GM12878 (cell line): ENCODE data around the gene ZCCHC2. TPM values are rescaled to one million over a fixed set of nuclear protein-coding genes. Genes with fewer than 3 reads are reported as not detected.

ENCODE experiments used
- ATAC-seq: fragments of 200-7000 bp; cut with Tn5 transposase; 3 replicates; pipeline ENCODE4 v1.9.1; 2020; ENCODE audit warnings: mild to moderate bottlenecking, moderate library complexity
- BruUV-seq: library from RNA; stranded (reverse); fragments of 400-500 nt; replicated peaks from 2 replicates; lab custom pipeline; 2021; lab: Mats Ljungman, UMichigan
- CTCF ChIA-PET: fragments of 300-600 bp; sonication (Branson Sonifier 250); formaldehyde crosslinking; extraction: SDS; loops from one replicate; lab custom pipeline; 2021; ENCODE audit warnings: inconsistent platforms; lab: Yijun Ruan, JAX
- POLR2A ChIA-PET: fragments of 350-600 bp; formaldehyde crosslinking; extraction: SDS; loops from one replicate; lab custom pipeline; 2021; ENCODE audit warnings: inconsistent platforms; lab: Charles Lee
- RAD21 ChIA-PET: fragments of 300-600 bp; sonication (Branson Sonifier 250); formaldehyde crosslinking; loops from one replicate; lab custom pipeline; 2023; ENCODE audit warnings: antibody characterized with exemption; ENCODE audit not compliant: unreplicated experiment; lab: Charles Lee
- SMC1A ChIA-PET: fragments of 300-600 bp; sonication (Branson Sonifier 250); formaldehyde crosslinking; loops from one replicate; lab custom pipeline; 2023; ENCODE audit not compliant: unreplicated experiment, uncharacterized antibody; lab: Charles Lee
- DNase-seq: peaks from one replicate; pipeline ENCODE4 v3.0.0-alpha.2; 2011; ENCODE audit warnings: low read depth, low spot score
- FAIRE-seq: peaks from 3 replicates; lab custom pipeline; 2011; peaks lifted over from hg19 to GRCh38; lab: Jason Lieb, UNC
- H2AFZ ChIP-seq: 2 replicates; pipeline ENCODE4 v1.6.0; 2011; ENCODE audit warnings: low read depth, low read length, control low read depth; ENCODE audit not compliant: control insufficient read depth
- H3K27ac ChIP-seq: 2 replicates; pipeline ENCODE4 v1.5.1; 2011; ENCODE audit warnings: control low read depth; ENCODE audit not compliant: control insufficient read depth, insufficient read depth
- H3K27me3 ChIP-seq, 2 experiments: replicated peaks in 1 of 2; 2 replicates each; pipeline versions ENCODE4 v1.6.0 to v1.6.1; 2011; ENCODE audit warnings: low read length in 1 of 2; ENCODE audit not compliant: control insufficient read depth in 2 of 2, insufficient read depth in 2 of 2
- H3K36me3 ChIP-seq, 2 experiments: 2 replicates each; pipeline ENCODE4 v1.5.1; 2011; ENCODE audit warnings: low read length in 1 of 2; ENCODE audit not compliant: control insufficient read depth in 2 of 2, insufficient read depth in 2 of 2
- H3K4me1 ChIP-seq: 2 replicates; pipeline ENCODE4 v1.6.1; 2011; ENCODE audit warnings: mild to moderate bottlenecking, low read length, moderate library complexity, mixed read lengths; ENCODE audit not compliant: control insufficient read depth, insufficient read depth
- H3K4me2 ChIP-seq: 2 replicates; pipeline ENCODE4 v1.6.0; 2011; ENCODE audit warnings: control low read depth; ENCODE audit not compliant: control insufficient read depth, insufficient read depth
- H3K4me3 ChIP-seq: fragments of 200-600 bp; sonication (generic); 2 replicates; pipeline ENCODE4 v1.5.1; 2016
- H3K79me2 ChIP-seq: 2 replicates; pipeline ENCODE4 v1.6.0; 2011; ENCODE audit warnings: low read length; ENCODE audit not compliant: control insufficient read depth, insufficient read depth
- H3K9ac ChIP-seq: 2 replicates; pipeline ENCODE4 v1.8.0; 2011; ENCODE audit warnings: low read length, control low read depth, mixed read lengths; ENCODE audit not compliant: control insufficient read depth, insufficient read depth
- H3K9me3 ChIP-seq: replicated peaks from 3 replicates; pipeline ENCODE4 v1.5.1; 2011; ENCODE audit warnings: mild to moderate bottlenecking, low read length; ENCODE audit not compliant: control insufficient read depth, insufficient read depth
- H4K20me1 ChIP-seq: 2 replicates; pipeline ENCODE4 v1.6.0; 2011; ENCODE audit not compliant: control insufficient read depth, insufficient read depth
- DPF2 ChIP-seq: fragments of 450-650 bp; IDR thresholded peaks from 2 replicates; pipeline ENCODE4 v1.6.1; 2017; ENCODE audit warnings: mild to moderate bottlenecking
- EED ChIP-seq: sonication (generic); IDR thresholded peaks from 2 replicates; pipeline ENCODE4 v1.6.1; 2016; ENCODE audit warnings: antibody characterized with exemption, low read depth
- GATAD2B ChIP-seq: fragments of 450-650 bp; conservative IDR thresholded peaks from 2 replicates; pipeline ENCODE4 v1.6.1; 2017; ENCODE audit warnings: low read depth, mild to moderate bottlenecking, moderate library complexity
- HCFC1 ChIP-seq: fragments of 150-350 bp; IDR thresholded peaks from 2 replicates; pipeline ENCODE4 v1.6.1; 2014; ENCODE audit warnings: low read length
- HDAC6 ChIP-seq: fragments of 200-600 bp; sonication (generic); IDR thresholded peaks from one replicate; pipeline ENCODE4 v1.8.0; 2017; ENCODE audit warnings: antibody characterized with exemption; ENCODE audit not compliant: unreplicated experiment
- HDGF ChIP-seq: fragments of 450-650 bp; IDR thresholded peaks from 2 replicates; pipeline ENCODE4 v1.6.1; 2016; ENCODE audit warnings: antibody characterized with exemption
- IRF4 ChIP-seq: IDR thresholded peaks from 2 replicates; pipeline ENCODE4 v1.6.1; 2011; ENCODE audit warnings: low read depth, low read length
- KAT2A ChIP-seq: conservative IDR thresholded peaks from 2 replicates; pipeline ENCODE4 v1.6.1; 2011; ENCODE audit warnings: low read depth, low read length; ENCODE audit not compliant: control insufficient read depth
- MTA2 ChIP-seq: fragments of 450-650 bp; IDR thresholded peaks from 2 replicates; pipeline ENCODE4 v1.6.1; 2016; ENCODE audit warnings: low read depth, mild to moderate bottlenecking, moderate library complexity
- NFXL1 ChIP-seq: fragments of 450-650 bp; IDR thresholded peaks from 2 replicates; pipeline ENCODE4 v1.6.1; 2017; ENCODE audit warnings: antibody characterized with exemption, mild to moderate bottlenecking, borderline replicate concordance
- PAX8 ChIP-seq: fragments of 450-650 bp; IDR thresholded peaks from 2 replicates; pipeline ENCODE4 v1.6.1; 2017; ENCODE audit warnings: mild to moderate bottlenecking, moderate library complexity
- RCOR1 ChIP-seq: conservative IDR thresholded peaks from 2 replicates; pipeline ENCODE4 v1.6.1; 2012; ENCODE audit warnings: low read depth, low read length, improper control_type of control experiment
- RELA ChIP-seq: fragments of 450-650 bp; IDR thresholded peaks from 2 replicates; pipeline ENCODE4 v1.8.0; 2014; ENCODE audit warnings: borderline replicate concordance; ENCODE audit not compliant: partially characterized antibody
- SIN3A ChIP-seq: IDR thresholded peaks from 2 replicates; pipeline ENCODE4 v1.6.1; 2012; ENCODE audit warnings: low read depth, low read length, improper control_type of control experiment
- SIX5 ChIP-seq: IDR thresholded peaks from 2 replicates; pipeline ENCODE4 v1.6.1; 2011; ENCODE audit warnings: mild to moderate bottlenecking, low read depth, low read length, moderate library complexity; ENCODE audit not compliant: severe bottlenecking
- SMC3 ChIP-seq: IDR thresholded peaks from 2 replicates; pipeline ENCODE4 v1.6.1; 2011; ENCODE audit warnings: low read length, improper control_type of control experiment, borderline replicate concordance
- SREBF1 ChIP-seq: IDR thresholded peaks from 2 replicates; pipeline ENCODE4 v1.6.1; 2012; ENCODE audit warnings: mild to moderate bottlenecking, low read length
- TARDBP ChIP-seq: IDR thresholded peaks from 2 replicates; pipeline ENCODE4 v1.6.1; 2016; ENCODE audit warnings: borderline replicate concordance
- USF2 ChIP-seq: IDR thresholded peaks from 2 replicates; pipeline ENCODE4 v1.6.1; 2011; ENCODE audit warnings: low read depth, low read length, improper control_type of control experiment, borderline replicate concordance
- YBX1 ChIP-seq: fragments of 450-650 bp; IDR thresholded peaks from 2 replicates; pipeline ENCODE4 v1.6.1; 2016; ENCODE audit warnings: antibody characterized with exemption
- ZNF384 ChIP-seq: IDR thresholded peaks from 2 replicates; pipeline ENCODE4 v1.6.1; 2012; ENCODE audit warnings: low read depth, mild to moderate bottlenecking, low read length, improper control_type of control experiment, borderline replicate concordance
- WGBS: methylation state at CpG from one replicate; pipeline ENCODE4 v1.1.6; 2016; ENCODE audit warnings: low lambda C conversion rate; ENCODE audit not compliant: insufficient replicate concordance, insufficient coverage; ENCODE audit errors: missing lambda C conversion rate; 5-methylcytosine and 5-hydroxymethylcytosine counted together
- in situ Hi-C: fragments of 300-500 bp; cut with MboI; formaldehyde crosslinking; loops from 9 replicates; pipeline ENCODE4 v1.14.3; 2018; ENCODE audit warnings: mixed read lengths
- intact Hi-C: fragments of 100-400 bp; cut with micrococcal nuclease; formaldehyde crosslinking; loops from one replicate; pipeline ENCODE4 v1.14.2; 2022; ENCODE audit not compliant: unreplicated experiment
- polyA plus RNA-seq, 11 experiments: library from polyadenylated mRNA; depleted of rRNA in 4 of 11; unstranded in 6 of 11; stranded (reverse) in 5 of 11; fragments of >200 nt; fragmentation: Nextera tagmentation in 4 of 11; fragmentation: Illumina TruSeq in 1 of 11; extraction: Ambion mirVana in 4 of 11; extraction: Trizol in 1 of 11; gene quantifications; 1 replicate in 1 of 11; 2 replicates in 10 of 11; pipeline versions ENCODE4 v1.2.1 to v1.2.3, GENCODE V29; 2011 to 2016; ENCODE audit warnings: inconsistent platforms in 2 of 11, missing spikeins in 2 of 11, low read depth in 1 of 11
- total RNA-seq, 4 experiments: library from RNA; depleted of rRNA in 3 of 4; stranded (reverse); fragments of >200 nt in 3 of 4; fragmentation: Illumina TruSeq in 1 of 4; extraction: Trizol in 1 of 4; gene quantifications; 2 replicates each; pipeline versions ENCODE4 v1.2.1 to v1.2.3, GENCODE V29; 2013 to 2021

ZCCHC2 gene
- total and polyA plus RNA-seq, 10 of the 15 experiments (the other 5 are each of a cell fraction or from before 2014, with no cell fraction given): 1.7 to 17.4 (median 8.6) TPM

- intact Hi-C loops (no loop called here), in situ Hi-C loops (no loop called here)
- no peak overlapping the region for H2AFZ ChIP-seq
- POLR2A ChIA-PET: no interaction called here
- H3K79me2 ChIP-seq: no peaks in the 10 kb centered on the region
- no peak overlapping the region for H3K9ac ChIP-seq
- H3K36me3 ChIP-seq: peaks cover 13 to 25% of the 10 kb centered on the region in 2 experiments
- 99% methylated on average over 10 of the region's 11 CpGs for WGBS
- RAD21 ChIA-PET: no interaction called here
- H3K27ac ChIP-seq: no peak overlapping the region
- H4K20me1 ChIP-seq: no peaks in the 10 kb centered on the region
- SMC1A ChIA-PET: interaction anchor here (1.5 kb wide), 1 partner anchor 9 kb away, joined by 3 read pairs; no protein-coding TSS in a partner anchor
- CTCF ChIA-PET: interaction anchor here (2.3 kb wide), 1 partner anchor 9 kb away, joined by 6 read pairs; no protein-coding TSS in a partner anchor
- DNase-seq (no peak), ATAC-seq (no peak), FAIRE-seq (no peak)
- TF ChIP-seq IRF4: no peak
- TF ChIP-seq PAX8: no peak
- TF ChIP-seq MTA2: no peak
- TF ChIP-seq NFXL1: no peak
- no peak for TF ChIP-seq EED
- no peak for TF ChIP-seq YBX1
- H3K9me3 ChIP-seq: peaks cover 7% of the 10 kb centered on the region; the same call in 2 of the 3 replicates
- H3K27me3 ChIP-seq: no peaks in the 10 kb centered on the region
- no TSS peak for BruUV-seq
- H3K4me1 ChIP-seq: peaks cover 7% of the 10 kb centered on the region
- no peak overlapping the region for H3K4me3 ChIP-seq
- no peak overlapping the region for H3K4me2 ChIP-seq
Measured at GRCh38 chr18:62574776-62575175, 52.0 kb downstream of the ZCCHC2 start.

- ChIA-PET POLR2A (interaction anchor here (0.8 kb wide), 1 partner anchor 307 kb away, joined by 3 read pairs; no protein-coding TSS in a partner anchor), SMC1A (interaction anchor here (1.5 kb wide), 1 partner anchor 8 kb away, joined by 3 read pairs; no protein-coding TSS in a partner anchor), RAD21 (interaction anchor here (0.5 to 1.9 kb wide), 2 partner anchors 150 to 158 kb away, joined by 3 to 7 read pairs; no protein-coding TSS in a partner anchor), CTCF (interaction anchor here (2.3 to 2.5 kb wide), 2 partner anchors 8 to 11 kb away, joined by 6 to 19 read pairs; no protein-coding TSS in a partner anchor)
- in situ Hi-C loops (no loop called here), intact Hi-C loops (no loop called here)
- Histone ChIP-seq H2AFZ (no peak overlapping the region), H4K20me1 (no peaks in the 10 kb centered on the region), H3K4me2 (no peak overlapping the region), H3K9ac (no peak overlapping the region), H3K9me3 (no peaks in the 10 kb centered on the region; the same call in 1 of the 3 replicates), H3K79me2 (no peaks in the 10 kb centered on the region), H3K27ac (no peak overlapping the region), H3K36me3 (peaks cover 13 to 19% of the 10 kb centered on the region in 2 experiments), H3K4me1 (peaks cover 7% of the 10 kb centered on the region), H3K4me3 (no peak overlapping the region), H3K27me3 (no peaks in the 10 kb centered on the region)
- DNase-seq (no peak), FAIRE-seq (no peak), ATAC-seq (no peak)
- 88% methylated on average over 9 of the region's 9 CpGs for WGBS
- BruUV-seq: no TSS peak
- TF ChIP-seq SMC3: no peak
- TF ChIP-seq SIN3A: no peak
- no peak for TF ChIP-seq USF2
- TF ChIP-seq HDAC6: no peak
- no peak for TF ChIP-seq HCFC1
- no peak for TF ChIP-seq SIX5
- no peak for TF ChIP-seq SREBF1
- TF ChIP-seq KAT2A: no peak
- no peak for TF ChIP-seq EED
- TF ChIP-seq RELA: no peak
- no peak for TF ChIP-seq ZNF384
- TF ChIP-seq TARDBP: no peak
- TF ChIP-seq MTA2: no peak
- no peak for TF ChIP-seq GATAD2B
- TF ChIP-seq DPF2: no peak
- no peak for TF ChIP-seq RCOR1
- no peak for TF ChIP-seq HDGF
Measured at GRCh38 chr18:62576271-62576670, 53.4 kb downstream of the ZCCHC2 start.
